Measurements from ENCODE around the gene CCDC92.

DNA sequence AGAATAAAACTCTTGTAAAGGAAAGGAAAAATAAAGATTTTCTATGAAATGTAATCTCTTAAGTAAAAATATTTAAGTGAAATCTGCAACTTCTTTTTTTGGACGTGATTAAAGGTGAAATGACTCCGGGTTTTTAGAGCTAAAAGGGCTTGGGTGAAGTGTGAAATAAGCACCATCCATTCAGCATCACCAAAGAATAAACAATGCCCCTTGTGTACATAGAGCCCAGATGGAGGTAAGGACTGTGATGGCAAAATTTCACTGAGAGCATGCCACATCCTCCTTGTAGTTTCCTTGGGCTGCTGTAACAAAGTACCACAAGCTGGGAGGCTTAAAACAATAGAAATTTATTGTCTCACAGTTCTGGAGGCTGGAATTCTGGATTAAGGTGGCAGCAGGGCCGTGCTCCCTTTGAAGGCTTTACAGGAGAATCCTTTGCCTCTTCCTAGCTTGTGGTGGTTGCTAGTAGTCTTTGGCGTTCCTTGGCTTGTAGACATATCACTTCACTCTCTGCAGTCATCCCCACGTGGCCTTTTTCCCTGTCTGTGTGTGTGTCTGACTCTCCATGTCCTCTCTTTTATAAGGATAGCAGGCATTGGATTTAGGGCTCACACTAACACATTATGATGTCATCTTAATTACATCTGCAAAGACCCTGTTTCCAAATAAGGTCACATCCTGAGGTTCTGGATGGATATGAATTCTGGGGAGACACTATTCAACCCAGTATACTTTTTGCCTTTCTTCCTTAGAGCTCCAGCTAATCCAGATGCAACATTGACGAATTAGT is 24.6 kb upstream of the CCDC92 start:
- TF ChIP-seq, protein P1, sequence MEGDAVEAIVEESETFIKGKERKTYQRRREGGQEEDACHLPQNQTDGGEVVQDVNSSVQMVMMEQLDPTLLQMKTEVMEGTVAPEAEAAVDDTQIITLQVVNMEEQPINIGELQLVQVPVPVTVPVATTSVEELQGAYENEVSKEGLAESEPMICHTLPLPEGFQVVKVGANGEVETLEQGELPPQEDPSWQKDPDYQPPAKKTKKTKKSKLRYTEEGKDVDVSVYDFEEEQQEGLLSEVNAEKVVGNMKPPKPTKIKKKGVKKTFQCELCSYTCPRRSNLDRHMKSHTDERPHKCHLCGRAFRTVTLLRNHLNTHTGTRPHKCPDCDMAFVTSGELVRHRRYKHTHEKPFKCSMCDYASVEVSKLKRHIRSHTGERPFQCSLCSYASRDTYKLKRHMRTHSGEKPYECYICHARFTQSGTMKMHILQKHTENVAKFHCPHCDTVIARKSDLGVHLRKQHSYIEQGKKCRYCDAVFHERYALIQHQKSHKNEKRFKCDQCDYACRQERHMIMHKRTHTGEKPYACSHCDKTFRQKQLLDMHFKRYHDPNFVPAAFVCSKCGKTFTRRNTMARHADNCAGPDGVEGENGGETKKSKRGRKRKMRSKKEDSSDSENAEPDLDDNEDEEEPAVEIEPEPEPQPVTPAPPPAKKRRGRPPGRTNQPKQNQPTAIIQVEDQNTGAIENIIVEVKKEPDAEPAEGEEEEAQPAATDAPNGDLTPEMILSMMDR (IDR thresholded peaks at IDR 0.05; ENCODE audit: poor library complexity, severe bottlenecking): no peak
- TF ChIP-seq SMC3 (conservative IDR thresholded peaks at IDR 0.05; ENCODE audit: poor library complexity) (no peak), POLR2AphosphoS5 (IDR thresholded peaks at IDR 0.05) (no peak), MXI1 (conservative IDR thresholded peaks at IDR 0.05; ENCODE audit: poor library complexity, severe bottlenecking) (no peak), EZH2 (IDR thresholded peaks at IDR 0.05; ENCODE audit: borderline replicate concordance, insufficient read depth, low read length, poor library complexity, severe bottlenecking) (no peak), TAF1 (IDR thresholded peaks at IDR 0.05; ENCODE audit: low read depth) (no peak)
- TF ChIP-seq, protein P2, sequence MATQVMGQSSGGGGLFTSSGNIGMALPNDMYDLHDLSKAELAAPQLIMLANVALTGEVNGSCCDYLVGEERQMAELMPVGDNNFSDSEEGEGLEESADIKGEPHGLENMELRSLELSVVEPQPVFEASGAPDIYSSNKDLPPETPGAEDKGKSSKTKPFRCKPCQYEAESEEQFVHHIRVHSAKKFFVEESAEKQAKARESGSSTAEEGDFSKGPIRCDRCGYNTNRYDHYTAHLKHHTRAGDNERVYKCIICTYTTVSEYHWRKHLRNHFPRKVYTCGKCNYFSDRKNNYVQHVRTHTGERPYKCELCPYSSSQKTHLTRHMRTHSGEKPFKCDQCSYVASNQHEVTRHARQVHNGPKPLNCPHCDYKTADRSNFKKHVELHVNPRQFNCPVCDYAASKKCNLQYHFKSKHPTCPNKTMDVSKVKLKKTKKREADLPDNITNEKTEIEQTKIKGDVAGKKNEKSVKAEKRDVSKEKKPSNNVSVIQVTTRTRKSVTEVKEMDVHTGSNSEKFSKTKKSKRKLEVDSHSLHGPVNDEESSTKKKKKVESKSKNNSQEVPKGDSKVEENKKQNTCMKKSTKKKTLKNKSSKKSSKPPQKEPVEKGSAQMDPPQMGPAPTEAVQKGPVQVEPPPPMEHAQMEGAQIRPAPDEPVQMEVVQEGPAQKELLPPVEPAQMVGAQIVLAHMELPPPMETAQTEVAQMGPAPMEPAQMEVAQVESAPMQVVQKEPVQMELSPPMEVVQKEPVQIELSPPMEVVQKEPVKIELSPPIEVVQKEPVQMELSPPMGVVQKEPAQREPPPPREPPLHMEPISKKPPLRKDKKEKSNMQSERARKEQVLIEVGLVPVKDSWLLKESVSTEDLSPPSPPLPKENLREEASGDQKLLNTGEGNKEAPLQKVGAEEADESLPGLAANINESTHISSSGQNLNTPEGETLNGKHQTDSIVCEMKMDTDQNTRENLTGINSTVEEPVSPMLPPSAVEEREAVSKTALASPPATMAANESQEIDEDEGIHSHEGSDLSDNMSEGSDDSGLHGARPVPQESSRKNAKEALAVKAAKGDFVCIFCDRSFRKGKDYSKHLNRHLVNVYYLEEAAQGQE (IDR thresholded peaks at IDR 0.05; ENCODE audit: borderline replicate concordance): no peak
